Measurements from ENCODE around the gene FARS2.

FARS2 gene

DNA sequence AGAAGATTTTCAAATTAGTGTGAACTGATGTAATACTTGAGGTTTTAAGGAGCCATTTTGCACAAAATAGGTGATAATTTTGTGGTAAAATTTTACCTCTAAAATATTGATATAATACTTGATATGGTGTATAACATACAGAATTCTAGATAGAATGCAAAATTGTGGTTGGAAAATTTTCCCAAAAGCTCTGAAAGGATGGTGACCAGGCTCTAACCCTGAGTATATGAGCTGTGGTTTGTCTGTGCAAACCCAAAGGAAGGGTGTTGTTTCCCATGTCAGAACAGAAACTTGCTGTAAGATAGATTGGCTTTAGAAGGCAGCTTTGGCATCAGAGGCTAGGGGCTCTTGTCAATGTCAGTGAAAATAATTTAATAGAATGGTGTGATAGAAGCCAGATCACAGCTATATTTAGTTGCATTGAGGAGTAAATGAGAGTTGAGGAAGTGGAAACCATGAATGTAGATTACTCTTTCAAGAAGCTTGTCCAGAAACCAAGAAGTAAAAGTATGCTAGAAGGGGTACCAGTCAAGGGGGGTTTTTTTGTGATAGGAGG, 257.7 kb downstream of the FARS2 start:
- DNase-seq = no peak
- Histone ChIP-seq H4K5ac (ENCODE audit: low read length) (no peak overlapping the region), H2BK120ac (ENCODE audit: low read depth, low read length) (peak overlapping the region; percentile 73), H3K79me2 (ENCODE audit: control insufficient read depth, insufficient read depth, low read length) (no peaks in the 10 kb centered on the region), H3K4me1 (ENCODE audit: control insufficient read depth, low read depth, low read length) (no peaks in the 10 kb centered on the region), H2AK5ac (ENCODE audit: low read length) (no peak overlapping the region), H3K56ac (ENCODE audit: low read length) (no peak overlapping the region), H3K4me2 (ENCODE audit: low read length) (no peak overlapping the region), H2BK5ac (ENCODE audit: low read length) (no peak overlapping the region), H3K18ac (ENCODE audit: low read length) (no peak overlapping the region), H3K27me3 (ENCODE audit: insufficient read depth, low read length, poor library complexity) (no peaks in the 10 kb centered on the region), H3K79me1 (ENCODE audit: low read length) (no peaks in the 10 kb centered on the region), H3K27ac (ENCODE audit: low read depth, low read length) (no peak overlapping the region), H3K4ac (ENCODE audit: low read depth, low read length) (no peak overlapping the region), H3K36me3 (ENCODE audit: control insufficient read depth, insufficient read depth, low read length) (no peaks in the 10 kb centered on the region), H2BK15ac (replicated peaks; ENCODE audit: low read depth) (no peak overlapping the region), H3K23ac (ENCODE audit: low read length) (no peak overlapping the region), H3K4me3 (ENCODE audit: low read length) (no peak overlapping the region), H4K8ac (ENCODE audit: low read depth, low read length) (no peak overlapping the region), H3K9ac (ENCODE audit: low read length) (no peak overlapping the region)

DNA sequence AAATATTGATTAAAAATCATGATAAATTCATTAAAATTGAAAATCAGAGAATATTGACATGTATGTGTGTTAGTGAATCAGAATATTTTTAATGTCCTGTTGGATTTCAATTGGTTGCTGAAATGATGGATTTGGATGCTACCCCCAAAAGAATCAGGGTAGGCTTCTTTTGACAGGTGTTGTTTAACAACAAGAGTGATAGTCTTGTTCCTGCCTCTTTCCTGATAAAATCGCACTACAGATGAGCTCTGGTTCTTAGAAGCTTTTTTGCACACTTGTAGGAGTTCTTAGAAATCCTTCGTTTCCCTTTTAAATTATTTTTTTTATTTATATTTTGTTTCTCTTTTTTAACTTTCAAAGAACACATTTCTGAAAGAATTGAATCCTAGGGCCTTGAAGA, 259.5 kb downstream of the FARS2 start:
- Histone ChIP-seq H3K27ac (ENCODE audit: low read depth, low read length) (no peak overlapping the region), H2BK120ac (ENCODE audit: low read depth, low read length) (no peak overlapping the region), H3K79me2 (ENCODE audit: control insufficient read depth, insufficient read depth, low read length) (no peaks in the 10 kb centered on the region), H3K4me1 (ENCODE audit: control insufficient read depth, low read depth, low read length) (no peaks in the 10 kb centered on the region), H3K36me3 (ENCODE audit: control insufficient read depth, insufficient read depth, low read length) (no peaks in the 10 kb centered on the region), H3K4me3 (ENCODE audit: low read length) (no peak overlapping the region), H2AK5ac (ENCODE audit: low read length) (no peak overlapping the region), H4K5ac (ENCODE audit: low read length) (no peak overlapping the region), H3K4me2 (ENCODE audit: low read length) (no peak overlapping the region), H3K9ac (ENCODE audit: low read length) (no peak overlapping the region), H3K27me3 (ENCODE audit: insufficient read depth, low read length, poor library complexity) (no peaks in the 10 kb centered on the region), H4K8ac (ENCODE audit: low read depth, low read length) (no peak overlapping the region), H2BK15ac (replicated peaks; ENCODE audit: low read depth) (no peak overlapping the region), H3K18ac (ENCODE audit: low read length) (no peak overlapping the region), H3K79me1 (ENCODE audit: low read length) (no peaks in the 10 kb centered on the region), H3K23ac (ENCODE audit: low read length) (no peak overlapping the region), H3K56ac (ENCODE audit: low read length) (no peak overlapping the region), H3K4ac (ENCODE audit: low read depth, low read length) (no peak overlapping the region), H2BK5ac (ENCODE audit: low read length) (no peak overlapping the region)
- WGBS (ENCODE audit: extremely low coverage, insufficient coverage, low lambda C conversion rate) = no CpG with 5 or more reads among the region's 2 CpGs
- DNase-seq = no peak

DNA sequence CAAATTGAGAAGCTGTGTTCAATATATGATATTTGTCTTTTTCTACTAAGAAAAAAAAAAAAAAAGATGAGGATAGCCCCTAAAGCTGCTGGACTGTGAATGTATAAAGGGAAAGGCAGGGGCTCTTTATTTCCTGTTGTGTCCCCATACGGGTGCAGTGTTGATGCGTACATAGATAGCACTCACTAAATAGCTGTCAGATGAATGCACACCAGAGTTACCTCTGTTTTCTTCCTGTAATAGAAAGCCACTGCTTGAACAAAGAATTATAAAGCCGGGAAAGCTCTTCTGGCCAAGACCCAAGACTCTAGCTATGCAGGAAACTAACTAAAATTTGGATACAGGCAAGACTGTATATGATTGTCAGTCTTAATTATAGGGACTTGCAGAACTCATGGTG, 260.0 kb downstream of the FARS2 start:
- Histone ChIP-seq H3K36me3 (ENCODE audit: control insufficient read depth, insufficient read depth, low read length) (no peaks in the 10 kb centered on the region), H2BK120ac (ENCODE audit: low read depth, low read length) (no peak overlapping the region), H2BK5ac (ENCODE audit: low read length) (no peak overlapping the region), H3K9ac (ENCODE audit: low read length) (no peak overlapping the region), H2AK5ac (ENCODE audit: low read length) (no peak overlapping the region), H3K4ac (ENCODE audit: low read depth, low read length) (no peak overlapping the region), H4K5ac (ENCODE audit: low read length) (no peak overlapping the region), H3K27ac (ENCODE audit: low read depth, low read length) (no peak overlapping the region), H3K4me2 (ENCODE audit: low read length) (no peak overlapping the region), H3K79me2 (ENCODE audit: control insufficient read depth, insufficient read depth, low read length) (no peaks in the 10 kb centered on the region), H3K4me3 (ENCODE audit: low read length) (no peak overlapping the region), H3K27me3 (ENCODE audit: insufficient read depth, low read length, poor library complexity) (no peaks in the 10 kb centered on the region), H3K4me1 (ENCODE audit: control insufficient read depth, low read depth, low read length) (no peaks in the 10 kb centered on the region), H3K18ac (ENCODE audit: low read length) (no peak overlapping the region), H2BK15ac (replicated peaks; ENCODE audit: low read depth) (no peak overlapping the region), H3K79me1 (ENCODE audit: low read length) (no peaks in the 10 kb centered on the region), H4K8ac (ENCODE audit: low read depth, low read length) (no peak overlapping the region), H3K23ac (ENCODE audit: low read length) (no peak overlapping the region), H3K56ac (ENCODE audit: low read length) (no peak overlapping the region)
- DNase-seq = no peak
- no CpG with 5 or more reads among the region's 3 CpGs for WGBS (ENCODE audit: extremely low coverage, insufficient coverage, low lambda C conversion rate)

DNA sequence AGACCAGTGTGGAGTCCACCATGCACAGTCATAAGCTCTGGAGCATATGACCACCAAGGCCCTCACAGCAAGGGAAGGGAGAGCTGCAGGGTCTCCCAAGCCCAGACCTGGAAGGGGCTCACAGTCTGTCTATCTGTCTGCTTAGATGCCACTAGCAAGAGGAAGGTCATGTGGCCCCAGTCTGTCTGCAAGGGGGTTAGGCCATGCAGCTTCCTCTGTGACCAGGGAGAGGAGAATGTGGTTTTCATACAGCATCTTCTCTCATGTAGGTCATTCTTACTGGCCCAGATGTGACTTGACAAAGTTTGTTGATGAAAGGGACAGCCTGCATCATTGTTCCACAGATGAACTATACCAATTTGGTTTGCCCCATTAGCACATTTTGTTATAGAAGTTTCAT, 260.8 kb downstream of the FARS2 start:
- no peak overlapping the region for H4K5ac ChIP-seq (ENCODE audit: low read length)
- H2BK120ac ChIP-seq (ENCODE audit: low read depth, low read length) = no peak overlapping the region
- H3K4me1 ChIP-seq (ENCODE audit: control insufficient read depth, low read depth, low read length) = no peaks in the 10 kb centered on the region
- no peaks in the 10 kb centered on the region for H3K36me3 ChIP-seq (ENCODE audit: control insufficient read depth, insufficient read depth, low read length)
- no peak overlapping the region for H3K56ac ChIP-seq (ENCODE audit: low read length)
- H3K79me2 ChIP-seq (ENCODE audit: control insufficient read depth, insufficient read depth, low read length) = no peaks in the 10 kb centered on the region
- H3K79me1 ChIP-seq (ENCODE audit: low read length) = no peaks in the 10 kb centered on the region
- no peak overlapping the region for H2BK5ac ChIP-seq (ENCODE audit: low read length)
- H3K27me3 ChIP-seq (ENCODE audit: insufficient read depth, low read length, poor library complexity) = no peaks in the 10 kb centered on the region
- H3K4ac ChIP-seq (ENCODE audit: low read depth, low read length) = no peak overlapping the region
- H3K27ac ChIP-seq (ENCODE audit: low read depth, low read length) = no peak overlapping the region
- no peak overlapping the region for H2AK5ac ChIP-seq (ENCODE audit: low read length)
- no peak overlapping the region for H2BK15ac ChIP-seq (replicated peaks; ENCODE audit: low read depth)
- H3K23ac ChIP-seq (ENCODE audit: low read length) = no peak overlapping the region
- H3K4me3 ChIP-seq (ENCODE audit: low read length) = no peak overlapping the region
- H4K8ac ChIP-seq (ENCODE audit: low read depth, low read length) = no peak overlapping the region
- DNase-seq = no peak
- no peak overlapping the region for H3K18ac ChIP-seq (ENCODE audit: low read length)
- no peak overlapping the region for H3K9ac ChIP-seq (ENCODE audit: low read length)
- no peak overlapping the region for H3K4me2 ChIP-seq (ENCODE audit: low read length)

DNA sequence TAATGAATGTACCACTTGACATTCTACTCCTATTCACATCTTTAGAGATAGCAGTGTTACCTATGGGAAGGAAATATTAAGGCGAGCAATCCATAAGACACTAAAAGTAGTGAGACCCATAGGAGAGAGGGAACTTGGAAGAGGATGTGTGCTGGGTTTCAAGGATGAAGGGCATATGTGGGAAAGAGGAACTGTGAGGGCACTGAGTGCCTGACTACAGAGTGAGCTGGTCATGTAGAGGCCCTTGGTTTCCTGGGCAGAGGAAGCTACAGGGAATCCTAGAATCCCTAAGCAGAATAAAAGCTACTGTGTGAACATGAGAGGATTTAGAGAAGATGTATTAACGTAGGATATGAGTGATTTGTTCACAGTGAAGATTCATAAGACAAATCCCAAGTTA, 262.8 kb downstream of the FARS2 start:
- no peaks in the 10 kb centered on the region for H3K36me3 ChIP-seq (ENCODE audit: control insufficient read depth, insufficient read depth, low read length)
- no peak for DNase-seq
- H3K27ac ChIP-seq (ENCODE audit: low read depth, low read length) = no peak overlapping the region
- no peak overlapping the region for H3K18ac ChIP-seq (ENCODE audit: low read length)
- no peak overlapping the region for H4K8ac ChIP-seq (ENCODE audit: low read depth, low read length)
- H2BK15ac ChIP-seq (replicated peaks; ENCODE audit: low read depth) = no peak overlapping the region
- no peak overlapping the region for H2BK5ac ChIP-seq (ENCODE audit: low read length)
- H3K4me1 ChIP-seq (ENCODE audit: control insufficient read depth, low read depth, low read length) = no peaks in the 10 kb centered on the region
- no peak overlapping the region for H2AK5ac ChIP-seq (ENCODE audit: low read length)
- H4K5ac ChIP-seq (ENCODE audit: low read length) = no peak overlapping the region
- H3K79me2 ChIP-seq (ENCODE audit: control insufficient read depth, insufficient read depth, low read length) = no peaks in the 10 kb centered on the region
- no peaks in the 10 kb centered on the region for H3K27me3 ChIP-seq (ENCODE audit: insufficient read depth, low read length, poor library complexity)
- no peak overlapping the region for H3K4me3 ChIP-seq (ENCODE audit: low read length)
- no peak overlapping the region for H3K9ac ChIP-seq (ENCODE audit: low read length)
- WGBS (ENCODE audit: extremely low coverage, insufficient coverage, low lambda C conversion rate) = no CpG with 5 or more reads among the region's 2 CpGs
- H3K56ac ChIP-seq (ENCODE audit: low read length) = no peak overlapping the region
- no peak overlapping the region for H2BK120ac ChIP-seq (ENCODE audit: low read depth, low read length)
- no peak overlapping the region for H3K23ac ChIP-seq (ENCODE audit: low read length)
- H3K4me2 ChIP-seq (ENCODE audit: low read length) = no peak overlapping the region
- no peaks in the 10 kb centered on the region for H3K79me1 ChIP-seq (ENCODE audit: low read length)
- no peak overlapping the region for H3K4ac ChIP-seq (ENCODE audit: low read depth, low read length)

DNA sequence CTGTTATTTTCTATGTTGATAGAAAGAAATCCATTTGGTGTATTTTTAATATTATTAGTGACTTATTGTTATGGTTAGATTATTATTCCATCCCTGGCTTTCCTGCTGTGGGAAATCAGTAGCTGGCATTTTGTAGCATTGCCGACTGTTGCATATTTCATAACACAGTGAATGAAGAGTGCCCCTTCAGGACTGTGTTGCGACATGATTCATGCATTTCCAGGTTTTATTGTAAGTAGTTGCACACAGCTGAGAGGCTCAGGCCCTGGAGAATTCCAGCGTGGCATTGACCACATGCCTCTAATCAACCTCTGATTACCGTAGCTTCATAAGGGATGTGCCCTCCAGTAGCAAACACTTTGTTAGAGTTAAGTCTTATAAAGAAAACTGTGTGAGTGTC, 263.9 kb downstream of the FARS2 start:
- Histone ChIP-seq H2BK5ac (ENCODE audit: low read length) (no peak overlapping the region), H3K27ac (ENCODE audit: low read depth, low read length) (no peak overlapping the region), H3K79me2 (ENCODE audit: control insufficient read depth, insufficient read depth, low read length) (no peaks in the 10 kb centered on the region), H3K4me2 (ENCODE audit: low read length) (no peak overlapping the region), H3K23ac (ENCODE audit: low read length) (no peak overlapping the region), H2BK15ac (replicated peaks; ENCODE audit: low read depth) (no peak overlapping the region), H4K5ac (ENCODE audit: low read length) (no peak overlapping the region), H2BK120ac (ENCODE audit: low read depth, low read length) (no peak overlapping the region), H3K27me3 (ENCODE audit: insufficient read depth, low read length, poor library complexity) (no peaks in the 10 kb centered on the region), H4K8ac (ENCODE audit: low read depth, low read length) (no peak overlapping the region), H3K36me3 (ENCODE audit: control insufficient read depth, insufficient read depth, low read length) (no peaks in the 10 kb centered on the region), H3K4me3 (ENCODE audit: low read length) (no peak overlapping the region), H3K79me1 (ENCODE audit: low read length) (no peaks in the 10 kb centered on the region), H3K4me1 (ENCODE audit: control insufficient read depth, low read depth, low read length) (no peaks in the 10 kb centered on the region), H3K18ac (ENCODE audit: low read length) (no peak overlapping the region), H3K4ac (ENCODE audit: low read depth, low read length) (no peak overlapping the region), H3K9ac (ENCODE audit: low read length) (no peak overlapping the region), H3K56ac (ENCODE audit: low read length) (no peak overlapping the region), H2AK5ac (ENCODE audit: low read length) (no peak overlapping the region)
- no CpG with 5 or more reads among the region's 4 CpGs for WGBS (ENCODE audit: extremely low coverage, insufficient coverage, low lambda C conversion rate)
- DNase-seq = no peak

All from mesendoderm (in vitro differentiated cells).